Progenitor cell of endocrine pancreas (in vitro differentiated cells): ENCODE results near the gene TNNI2. TPM values are rescaled to one million over a fixed set of nuclear protein-coding genes. Genes with fewer than 3 reads are reported as not detected.

Experiments used
- DNase-seq: peaks from one replicate; pipeline ENCODE4 v3.0.0; 2021; ENCODE audit warnings: low spot score; ENCODE audit not compliant: unreplicated experiment
- H3K27ac Mint-ChIP-seq: 2 replicates; pipeline ENCODE4 v1.8.0; 2021; ENCODE audit warnings: mild to moderate bottlenecking, moderate library complexity, mixed read lengths
- H3K27me3 Mint-ChIP-seq: 2 replicates; pipeline ENCODE4 v1.8.0; 2021; ENCODE audit warnings: mixed read lengths
- H3K36me3 Mint-ChIP-seq: 2 replicates; pipeline ENCODE4 v1.8.0; 2022; ENCODE audit warnings: mixed read lengths; ENCODE audit not compliant: insufficient read depth
- H3K4me1 Mint-ChIP-seq: 2 replicates; pipeline ENCODE4 v1.8.0; 2021; ENCODE audit warnings: low read depth, mixed read lengths
- H3K4me3 Mint-ChIP-seq: 2 replicates; pipeline ENCODE4 v1.8.0; 2021; ENCODE audit warnings: low read depth, mild to moderate bottlenecking, moderate library complexity, mixed read lengths
- H3K9me3 Mint-ChIP-seq: 2 replicates; pipeline ENCODE4 v1.8.0; 2021; ENCODE audit warnings: low read depth, mixed read lengths
- total RNA-seq: library from RNA; stranded (reverse); gene quantifications from 2 replicates; pipeline ENCODE4 v1.2.1, GENCODE V29; 2021
- TF ChIP-seq, protein P1 (sequence below): fragments of 200-600 bp; sonication (generic); IDR thresholded peaks from one replicate; pipeline ENCODE4 v1.5.0; 2021; ENCODE audit warnings: antibody characterized with exemption, mild to moderate bottlenecking; ENCODE audit not compliant: unreplicated experiment

Gene TNNI2
- total RNA-seq, 1 donor from 2014 or later, result 0.55 TPM

DNA sequence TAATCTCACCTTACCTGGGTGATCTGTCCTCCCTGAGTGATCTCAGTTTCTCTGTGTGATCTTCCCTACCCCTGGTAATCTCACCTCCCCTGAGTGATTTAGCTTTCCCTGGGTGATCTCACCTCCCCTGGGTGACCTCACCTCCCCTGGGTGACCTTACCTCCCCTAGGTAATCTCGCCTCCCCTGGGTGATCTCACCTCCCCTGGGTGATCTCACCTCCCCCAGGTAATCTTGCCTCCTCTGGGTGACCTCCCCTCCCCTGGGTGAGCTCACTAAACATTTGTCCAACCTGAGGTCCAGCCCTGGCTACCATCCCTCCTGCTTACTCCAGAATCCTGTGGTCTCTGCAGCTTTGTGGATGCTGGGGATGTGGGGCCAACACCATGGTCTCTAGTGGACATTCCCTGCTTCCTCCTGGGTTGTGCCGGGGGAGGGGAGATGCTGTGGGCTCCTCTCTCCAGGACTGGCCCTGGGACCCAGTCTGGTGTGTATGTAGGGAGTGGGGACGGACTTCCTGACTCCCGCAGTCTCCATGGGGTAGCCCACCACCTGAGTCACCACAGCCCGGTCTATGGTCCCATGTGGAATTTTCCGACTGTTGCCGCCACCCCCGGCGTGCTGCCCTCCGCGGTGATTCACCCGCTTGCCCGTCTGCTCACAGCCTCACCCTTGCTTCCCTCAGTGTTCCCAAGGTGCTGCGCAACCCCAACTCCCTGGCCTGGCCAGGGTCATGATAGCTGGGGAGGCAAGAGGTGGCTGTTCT lies 24.0 kb downstream of the TNNI2 start:
- Mint-ChIP-seq H3K27ac (no peak overlapping the region), H3K4me3 (no peak overlapping the region), H3K27me3 (peaks cover 6% of the 10 kb centered on the region), H3K36me3 (no peaks in the 10 kb centered on the region), H3K9me3 (no peaks in the 10 kb centered on the region), H3K4me1 (no peaks in the 10 kb centered on the region)
- TF ChIP-seq, protein P1, sequence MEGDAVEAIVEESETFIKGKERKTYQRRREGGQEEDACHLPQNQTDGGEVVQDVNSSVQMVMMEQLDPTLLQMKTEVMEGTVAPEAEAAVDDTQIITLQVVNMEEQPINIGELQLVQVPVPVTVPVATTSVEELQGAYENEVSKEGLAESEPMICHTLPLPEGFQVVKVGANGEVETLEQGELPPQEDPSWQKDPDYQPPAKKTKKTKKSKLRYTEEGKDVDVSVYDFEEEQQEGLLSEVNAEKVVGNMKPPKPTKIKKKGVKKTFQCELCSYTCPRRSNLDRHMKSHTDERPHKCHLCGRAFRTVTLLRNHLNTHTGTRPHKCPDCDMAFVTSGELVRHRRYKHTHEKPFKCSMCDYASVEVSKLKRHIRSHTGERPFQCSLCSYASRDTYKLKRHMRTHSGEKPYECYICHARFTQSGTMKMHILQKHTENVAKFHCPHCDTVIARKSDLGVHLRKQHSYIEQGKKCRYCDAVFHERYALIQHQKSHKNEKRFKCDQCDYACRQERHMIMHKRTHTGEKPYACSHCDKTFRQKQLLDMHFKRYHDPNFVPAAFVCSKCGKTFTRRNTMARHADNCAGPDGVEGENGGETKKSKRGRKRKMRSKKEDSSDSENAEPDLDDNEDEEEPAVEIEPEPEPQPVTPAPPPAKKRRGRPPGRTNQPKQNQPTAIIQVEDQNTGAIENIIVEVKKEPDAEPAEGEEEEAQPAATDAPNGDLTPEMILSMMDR, result no peak
- DNase-seq, result no peak

DNA sequence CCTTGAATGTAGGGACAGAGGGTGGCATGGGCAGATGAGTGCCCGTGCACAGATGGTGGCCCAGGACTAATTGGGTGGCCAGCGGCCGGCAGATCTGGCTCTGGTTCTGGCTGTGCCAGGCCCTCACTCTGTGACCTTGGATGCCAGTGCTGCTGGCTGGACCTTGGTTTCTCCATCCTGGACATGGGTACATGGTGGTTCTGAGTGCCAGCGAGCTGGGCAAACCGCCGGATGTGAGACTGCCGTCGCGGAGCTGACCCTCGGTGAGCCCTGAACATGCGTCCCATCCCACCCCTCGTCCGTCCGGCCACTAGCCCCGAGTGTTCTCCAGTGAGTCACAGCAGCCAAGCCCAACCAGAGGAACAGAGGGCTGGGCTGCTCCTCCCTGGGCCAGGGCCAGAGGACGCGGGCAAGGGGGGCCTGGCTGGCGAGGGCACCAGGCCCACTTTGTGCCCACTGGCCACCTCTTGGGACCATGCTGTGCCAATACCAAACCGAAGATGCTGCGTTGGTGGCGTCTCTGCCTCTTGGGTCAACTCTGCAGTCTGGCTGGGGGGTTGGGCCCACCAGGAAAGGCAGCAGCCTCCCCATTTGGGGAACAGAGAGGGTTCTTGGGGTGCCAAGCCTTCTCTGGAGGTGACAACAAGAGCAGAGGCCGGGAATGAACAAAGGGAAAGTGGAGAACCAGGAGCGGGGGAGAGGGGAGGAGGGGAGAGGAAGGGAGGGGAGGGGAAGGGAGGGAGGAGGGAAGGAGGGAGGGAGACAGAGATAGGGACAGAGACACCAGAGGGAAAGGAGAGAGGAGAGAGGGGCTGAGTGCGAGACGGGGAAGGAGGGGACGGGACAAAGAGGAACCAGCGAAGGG lies 24.8 kb downstream of the TNNI2 start:
- H3K4me3 Mint-ChIP-seq, result no peak overlapping the region
- H3K36me3 Mint-ChIP-seq, result no peaks in the 10 kb centered on the region
- no peak for DNase-seq
- H3K27ac Mint-ChIP-seq, result no peak overlapping the region
- no peaks in the 10 kb centered on the region for H3K9me3 Mint-ChIP-seq
- peaks cover 6% of the 10 kb centered on the region for H3K27me3 Mint-ChIP-seq
- TF ChIP-seq, protein P1, result no peak
- H3K4me1 Mint-ChIP-seq, result no peaks in the 10 kb centered on the region

DNA sequence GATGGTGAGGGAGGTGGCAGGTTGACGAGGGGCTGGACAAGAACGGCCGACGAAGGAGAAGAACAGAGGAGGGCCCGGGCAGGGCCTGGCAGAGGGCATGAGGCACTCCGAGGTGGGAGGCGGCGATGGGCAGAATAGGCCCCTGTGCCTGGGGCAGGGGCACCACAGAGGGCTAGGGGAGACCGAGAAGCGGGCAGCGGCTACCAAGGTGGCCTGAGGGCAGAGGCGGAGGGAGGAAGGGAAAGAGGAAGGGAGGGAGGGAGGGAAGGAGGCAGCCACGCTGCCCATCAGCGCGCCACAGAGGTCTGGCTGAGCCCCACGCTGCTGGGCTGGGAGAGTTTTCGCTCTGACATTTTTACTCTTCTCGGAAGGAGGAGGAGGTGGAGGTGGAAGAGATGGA lies 25.4 kb downstream of the TNNI2 start:
- H3K36me3 Mint-ChIP-seq, result no peaks in the 10 kb centered on the region
- H3K27ac Mint-ChIP-seq, result no peak overlapping the region
- peaks cover 10% of the 10 kb centered on the region for H3K27me3 Mint-ChIP-seq
- no peaks in the 10 kb centered on the region for H3K4me1 Mint-ChIP-seq
- DNase-seq, result no peak
- TF ChIP-seq, protein P1, result no peak
- H3K9me3 Mint-ChIP-seq, result no peaks in the 10 kb centered on the region
- no peak overlapping the region for H3K4me3 Mint-ChIP-seq

DNA sequence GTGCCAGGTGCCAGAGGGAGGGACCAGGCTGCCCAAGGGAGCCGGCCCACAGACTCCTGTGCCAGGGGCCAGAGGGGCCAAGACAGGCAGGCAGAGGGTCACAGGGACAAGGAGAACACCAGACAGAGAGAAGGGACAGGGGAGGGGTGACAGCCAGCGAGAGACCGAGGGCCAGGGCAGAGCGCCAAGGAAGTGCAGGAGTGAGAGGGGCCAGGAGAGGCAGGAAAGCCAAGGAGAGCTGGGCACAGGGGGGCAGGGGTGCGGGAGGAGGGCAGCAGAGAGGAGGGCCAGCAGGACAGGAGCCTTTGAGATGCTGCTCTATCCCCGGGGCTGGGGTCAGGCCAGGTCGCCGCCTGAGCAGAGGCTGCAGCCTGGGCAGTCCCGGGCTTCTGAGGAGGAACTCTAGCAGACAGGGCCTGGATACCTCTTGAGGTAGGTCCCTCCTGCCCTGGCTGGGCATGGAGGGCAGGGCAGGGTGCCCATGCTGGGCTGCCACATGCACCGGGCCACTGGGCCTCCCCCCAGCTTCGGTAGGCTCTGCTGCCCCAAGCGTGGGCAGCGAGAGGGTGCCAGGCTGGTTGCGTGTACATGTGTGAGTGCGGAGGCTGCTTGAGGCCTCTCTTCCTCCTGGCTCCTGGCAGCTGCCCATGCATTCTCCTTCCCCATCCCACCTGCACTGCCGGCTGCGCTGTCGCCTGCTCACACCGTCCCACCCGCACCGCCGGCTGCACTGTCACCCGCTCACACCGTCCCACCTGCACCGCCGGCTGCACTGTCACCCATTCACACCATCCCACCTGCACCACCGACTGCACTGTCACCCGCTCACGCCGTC lies 26.3 kb downstream of the TNNI2 start:
- no peak for DNase-seq
- H3K27ac Mint-ChIP-seq, result no peak overlapping the region
- H3K4me1 Mint-ChIP-seq, result no peaks in the 10 kb centered on the region
- H3K36me3 Mint-ChIP-seq, result no peaks in the 10 kb centered on the region
- peaks cover 15% of the 10 kb centered on the region for H3K27me3 Mint-ChIP-seq
- H3K4me3 Mint-ChIP-seq, result no peak overlapping the region
- no peaks in the 10 kb centered on the region for H3K9me3 Mint-ChIP-seq
- TF ChIP-seq, protein P1, result no peak

DNA sequence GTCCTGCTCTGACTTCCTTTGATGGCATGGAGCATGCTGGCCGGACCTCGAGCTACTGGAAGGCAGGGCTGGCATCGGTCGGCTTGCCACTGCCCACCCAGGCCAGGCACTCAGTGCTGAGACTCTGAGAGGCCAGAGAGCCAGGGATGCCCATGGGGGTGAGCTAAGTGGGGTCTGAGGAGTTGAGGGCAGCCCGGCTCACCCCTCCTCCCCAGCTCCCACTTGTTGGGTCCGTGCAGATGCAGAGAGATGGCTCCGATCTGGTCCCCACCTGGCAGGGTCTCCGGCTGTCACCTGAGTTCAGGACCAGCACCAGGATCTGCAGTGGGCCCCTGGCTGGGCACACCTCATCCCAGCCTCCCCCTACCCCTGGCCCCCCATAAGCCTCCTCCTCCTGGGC lies 27.4 kb downstream of the TNNI2 start:
- peaks cover 24% of the 10 kb centered on the region for H3K27me3 Mint-ChIP-seq
- H3K9me3 Mint-ChIP-seq, result no peaks in the 10 kb centered on the region

More for the DNA sequence above, 27.4 kb downstream of the TNNI2 start:
- no peak for DNase-seq
- Mint-ChIP-seq H3K27ac (no peak overlapping the region), H3K4me3 (no peak overlapping the region), H3K36me3 (no peaks in the 10 kb centered on the region), H3K4me1 (no peaks in the 10 kb centered on the region)
- TF ChIP-seq, protein P1, result no peak
